Measurements from ENCODE around the gene MET.
"Not testable (repeated sequence)": the region's sequence is repeated elsewhere in the genome, so short reads cannot be mapped to it uniquely, and the experiment has no call there.

Gene MET

GRCh38 chr7:116754186-116754585 is 82.2 kb downstream of the MET start:
- DNase-seq = no peak

- DNase-seq = no peak
These were observed 85.3 kb downstream of the MET start for GRCh38 chr7:116757283-116757682.

- DNase-seq = not testable (repeated sequence)
These were observed 87.6 kb downstream of the MET start for GRCh38 chr7:116759642-116760041.

- DNase-seq = no peak
These were observed 91.0 kb downstream of the MET start for GRCh38 chr7:116762971-116763370.

- no peak for DNase-seq
These were observed 91.7 kb downstream of the MET start for GRCh38 chr7:116763647-116764046.

- no peak for DNase-seq
These were observed 94.9 kb downstream of the MET start for GRCh38 chr7:116766881-116767280.

GRCh38 chr7:116769546-116769945 is 97.5 kb downstream of the MET start:
- no peak for DNase-seq

DNA sequence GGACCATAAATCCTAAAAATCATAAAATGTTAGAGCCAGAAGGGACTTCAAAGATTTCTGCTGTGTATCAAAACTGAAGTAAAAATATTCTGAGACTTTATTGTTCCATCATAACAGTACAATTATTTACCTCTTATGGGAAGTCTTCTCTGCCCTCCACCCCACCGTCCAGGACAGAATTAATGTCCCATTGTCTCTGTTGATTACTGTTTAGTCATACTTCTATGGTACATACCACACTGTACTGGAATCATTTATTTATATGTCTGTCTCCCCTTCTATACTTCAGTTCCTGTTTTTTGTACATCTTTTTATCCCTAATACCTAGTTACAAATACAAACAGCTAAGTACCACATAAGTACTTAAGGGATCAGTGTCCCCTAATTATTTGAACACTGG is 98.9 kb downstream of the MET start:
- DNase-seq = no peak

- DNase-seq = no peak
These were observed 99.6 kb downstream of the MET start for GRCh38 chr7:116771640-116772039.

- no peak for DNase-seq
These were observed 100.4 kb downstream of the MET start for GRCh38 chr7:116772423-116772863.

GRCh38 chr7:116772926-116773749 is 101.1 kb downstream of the MET start:
- DNase-seq = no peak

GRCh38 chr7:116776046-116776445 is 104.0 kb downstream of the MET start:
- DNase-seq = no peak

DNA sequence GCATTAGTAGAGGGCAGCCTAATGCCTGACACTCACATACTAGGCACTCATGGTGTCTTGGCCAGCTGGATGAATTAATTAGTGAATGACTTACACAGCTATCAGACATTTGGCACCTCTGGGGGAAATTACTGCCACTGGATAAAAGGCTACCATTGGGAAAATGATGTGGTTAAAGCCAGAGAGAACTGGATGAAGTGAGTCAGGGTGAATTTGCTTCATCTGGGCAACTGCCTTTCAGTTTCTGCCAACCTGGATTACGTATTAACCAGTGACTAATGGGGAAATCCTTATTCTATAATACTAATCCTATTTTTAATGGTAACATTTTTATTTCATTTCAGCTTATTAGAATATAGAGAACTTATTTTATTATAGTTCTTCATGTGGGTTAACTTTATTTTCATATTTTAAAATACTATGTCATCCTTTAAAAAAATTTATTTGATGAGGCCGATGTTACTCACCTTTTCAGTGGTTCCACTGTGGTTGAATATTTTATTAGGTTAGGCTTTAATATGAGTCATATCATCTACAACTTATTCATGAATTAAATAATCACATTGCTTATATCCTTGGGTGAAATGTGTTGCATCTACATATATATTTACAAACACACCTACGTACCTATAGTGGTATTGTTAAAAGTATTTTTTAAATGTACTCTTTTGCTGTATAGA is 104.8 kb downstream of the MET start:
- DNase-seq = no peak

DNA sequence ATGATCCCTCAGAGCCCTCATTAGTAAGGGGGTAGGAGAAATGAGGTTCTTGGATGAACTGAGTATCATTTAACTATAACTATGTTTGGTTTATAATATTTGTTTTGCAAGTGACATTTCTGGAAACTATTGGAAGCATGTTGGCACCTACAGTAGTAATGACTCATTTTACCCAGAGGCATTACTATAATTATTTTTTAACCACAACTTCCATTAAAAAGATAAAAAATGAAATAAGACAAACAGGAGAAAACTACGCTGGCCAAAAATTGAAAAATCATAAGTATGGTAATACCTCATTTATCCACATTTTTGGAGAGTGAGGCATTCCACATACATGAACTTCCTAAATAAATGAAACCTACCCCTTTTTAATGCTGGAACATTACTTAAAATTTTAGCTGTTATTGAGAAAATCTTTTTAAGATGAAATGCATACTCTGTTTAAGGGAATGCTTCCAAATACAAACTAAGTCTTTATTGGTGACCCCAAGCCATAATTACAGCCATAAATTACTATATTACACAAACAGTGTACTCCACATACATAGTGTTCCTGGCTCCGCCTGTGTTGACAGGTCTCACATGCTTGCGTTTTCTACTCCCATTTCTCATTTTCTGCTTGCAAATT is 105.8 kb downstream of the MET start:
- DNase-seq = no peak

GRCh38 chr7:116779216-116779615 is 107.2 kb downstream of the MET start:
- DNase-seq = no peak

DNA sequence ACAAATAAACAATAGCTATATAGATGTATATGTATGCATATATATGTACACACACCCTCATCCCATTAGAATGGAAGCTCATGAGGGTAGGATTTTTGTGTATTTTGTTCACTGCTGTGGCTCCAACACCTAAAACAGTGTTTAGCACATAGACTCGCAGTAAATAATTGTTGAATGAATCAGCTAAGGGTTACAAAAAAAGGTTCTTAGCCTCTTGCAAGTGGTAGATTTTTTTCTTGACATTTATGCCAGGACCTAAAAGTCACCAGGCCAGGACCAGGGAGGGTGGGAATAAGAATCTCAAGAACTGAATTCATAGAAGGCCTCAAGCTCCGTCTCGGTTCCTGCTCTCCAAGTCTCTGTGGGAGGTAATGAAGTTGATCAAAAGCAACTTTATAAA is 107.9 kb downstream of the MET start:
- DNase-seq = no peak

DNA sequence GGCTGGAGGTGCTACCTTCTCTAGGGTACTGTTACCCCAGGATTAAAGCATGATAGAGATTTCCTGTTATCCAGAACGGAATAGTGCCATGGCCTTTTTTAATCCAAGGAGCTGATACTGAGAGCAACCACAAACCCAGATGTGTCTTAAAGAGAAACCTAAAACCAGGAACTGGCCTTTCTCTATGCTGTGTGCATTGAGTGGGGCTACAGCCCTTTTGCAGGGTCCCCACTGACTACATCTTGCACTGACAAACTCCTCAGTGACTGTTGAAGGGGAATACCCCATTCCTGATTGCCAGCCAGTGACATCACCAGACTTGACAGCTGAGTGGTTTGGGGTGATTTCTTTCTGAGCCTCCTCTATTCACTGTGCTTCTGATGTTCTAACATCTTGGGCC is 108.5 kb downstream of the MET start:
- DNase-seq = no peak

- no peak for DNase-seq
These were observed 109.0 kb downstream of the MET start for GRCh38 chr7:116780966-116781365.

DNA sequence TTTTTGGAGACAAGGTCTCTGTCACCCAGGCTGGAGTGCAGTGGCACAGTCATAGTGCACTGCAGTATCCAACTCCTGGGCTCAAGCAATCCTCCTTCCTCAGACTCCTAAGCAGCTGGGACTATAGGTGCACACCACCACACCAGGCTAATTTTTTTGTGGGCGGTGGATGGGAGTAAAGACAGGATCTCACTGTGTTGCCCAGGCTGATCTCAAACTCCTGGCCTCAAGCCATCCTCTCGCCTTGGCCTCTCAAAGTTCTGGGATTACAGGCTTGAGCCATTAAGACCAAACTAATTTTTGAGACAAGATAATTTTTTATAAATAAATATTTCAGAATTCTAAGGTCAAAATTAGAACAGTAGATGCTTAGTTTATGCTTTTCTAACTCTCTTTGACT is 109.6 kb downstream of the MET start:
- DNase-seq = no peak

- DNase-seq = no peak
These were observed 110.2 kb downstream of the MET start for GRCh38 chr7:116782177-116782711.

DNA sequence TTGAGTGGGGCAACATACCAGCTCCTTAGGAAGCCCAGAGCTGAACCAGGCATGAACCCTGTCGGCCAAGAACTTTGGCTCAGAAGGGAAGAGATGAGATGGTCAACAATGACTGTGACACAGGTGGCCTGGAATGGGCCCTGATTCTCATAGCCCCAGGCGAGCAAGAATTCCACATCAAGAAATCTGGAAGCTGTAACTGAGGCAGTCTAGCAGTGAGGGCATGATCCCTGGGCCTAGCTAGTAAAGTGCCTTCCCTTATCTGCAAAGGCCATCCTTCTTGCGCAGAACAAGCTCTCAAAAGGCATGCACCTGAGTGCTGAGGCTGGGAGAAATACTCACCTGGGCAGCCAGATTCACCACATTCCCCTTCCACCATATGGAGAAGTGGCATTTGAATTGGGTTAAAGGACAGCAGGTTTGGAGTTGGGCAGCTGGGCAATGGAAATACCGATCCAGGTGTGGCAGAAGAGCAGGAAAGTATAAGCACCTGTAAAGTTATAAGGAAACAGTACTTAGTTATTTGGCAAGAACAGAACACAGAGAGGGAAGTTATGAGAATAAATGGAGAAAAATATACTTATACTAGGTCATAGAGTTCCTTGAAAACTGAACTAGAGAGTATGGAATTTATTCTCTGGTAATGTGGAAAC is 111.8 kb downstream of the MET start:
- no peak for DNase-seq

DNA sequence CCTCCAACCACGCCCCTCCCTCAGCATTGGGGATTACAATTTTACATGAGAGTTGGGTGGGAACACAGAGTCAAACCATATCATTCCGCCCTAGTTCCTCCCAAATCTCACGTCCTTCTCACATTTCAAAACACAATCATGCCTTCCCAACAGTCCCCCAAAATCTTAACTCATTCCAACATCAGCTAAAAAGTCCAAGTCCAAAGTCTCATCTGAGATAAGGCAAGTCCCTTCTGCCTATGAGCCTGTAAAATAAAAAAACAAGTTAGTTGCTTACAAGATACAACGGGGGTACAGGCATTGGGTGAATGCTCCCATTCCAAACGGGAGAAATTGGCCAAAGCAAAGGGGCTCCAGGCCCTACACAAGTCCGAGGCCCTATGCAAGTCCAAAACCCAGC is 112.7 kb downstream of the MET start:
- no peak for DNase-seq

- no peak for DNase-seq
These were observed 113.8 kb downstream of the MET start for GRCh38 chr7:116785843-116786242.
